NCI-H128 (cell line): ENCODE results near the gene COBL.

Experiments
- DNase-seq: peaks from one replicate; lab custom pipeline; 2025; ENCODE audit not compliant: unreplicated experiment; lab: John Stamatoyannopoulos, UW

Gene COBL

GRCh38 chr7:51306761-51307160, 9.8 kb downstream of the COBL start:
- DNase-seq, result no peak

- no peak for DNase-seq
Measured at GRCh38 chr7:51304729-51305128, 11.9 kb downstream of the COBL start.

- no peak for DNase-seq
Measured at GRCh38 chr7:51303142-51303525, 13.5 kb downstream of the COBL start.

- no peak for DNase-seq
Measured at GRCh38 chr7:51301806-51302205, 14.8 kb downstream of the COBL start.

GRCh38 chr7:51300762-51301674, 15.6 kb downstream of the COBL start:
- DNase-seq, result no peak

- no peak for DNase-seq
Measured at GRCh38 chr7:51299391-51300133, 17.0 kb downstream of the COBL start.

GRCh38 chr7:51298912-51299311, 17.7 kb downstream of the COBL start:
- no peak for DNase-seq

GRCh38 chr7:51297986-51298385, 18.6 kb downstream of the COBL start:
- no peak for DNase-seq

- DNase-seq, result no peak
Measured at GRCh38 chr7:51295440-51296245, 21.0 kb downstream of the COBL start.

- no peak for DNase-seq
Measured at GRCh38 chr7:51292596-51292995, 24.0 kb downstream of the COBL start.

GRCh38 chr7:51290702-51291540, 25.7 kb downstream of the COBL start:
- DNase-seq, result no peak

GRCh38 chr7:51290304-51290637, 26.3 kb downstream of the COBL start:
- no peak for DNase-seq

GRCh38 chr7:51289623-51290303, 26.8 kb downstream of the COBL start:
- no peak for DNase-seq

GRCh38 chr7:51288896-51289622, 27.6 kb downstream of the COBL start:
- no peak for DNase-seq

GRCh38 chr7:51286401-51286800, 30.2 kb downstream of the COBL start:
- DNase-seq, result no peak

- DNase-seq, result no peak
Measured at GRCh38 chr7:51280156-51280555, 36.5 kb downstream of the COBL start.

GRCh38 chr7:51279391-51280023, 37.1 kb downstream of the COBL start:
- DNase-seq, result no peak

- DNase-seq, result no peak
Measured at GRCh38 chr7:51278797-51279196, 37.8 kb downstream of the COBL start.

- DNase-seq, result no peak
Measured at GRCh38 chr7:51276967-51277366, 39.6 kb downstream of the COBL start.
